HG03175 (cell line): ENCODE results near the gene VILL.

Experiments
- ATAC-seq: cut with Tn5 transposase; IDR thresholded peaks from one replicate; pipeline ENCODE4 v1.9.1; 2021; ENCODE audit warnings: mild to moderate bottlenecking, moderate library complexity; ENCODE audit not compliant: unreplicated experiment

Gene VILL

GRCh38 chr3:38016410-38016809 is 25.8 kb downstream of the VILL start:
- no peak for ATAC-seq

GRCh38 chr3:38016847-38017444 is 26.4 kb downstream of the VILL start:
- no peak for ATAC-seq

GRCh38 chr3:38017445-38018295 is 27.1 kb downstream of the VILL start:
- no peak for ATAC-seq

GRCh38 chr3:38018296-38019266 is 28.0 kb downstream of the VILL start:
- ATAC-seq = no peak

- ATAC-seq = no peak
Observed at GRCh38 chr3:38019658-38020341, 29.2 kb downstream of the VILL start.

- no peak for ATAC-seq
Observed at GRCh38 chr3:38020342-38020726, 29.7 kb downstream of the VILL start.

GRCh38 chr3:38021196-38021595 is 30.6 kb downstream of the VILL start:
- no peak for ATAC-seq

GRCh38 chr3:38022301-38022700 is 31.7 kb downstream of the VILL start:
- no peak for ATAC-seq

- no peak for ATAC-seq
Observed at GRCh38 chr3:38022896-38023709, 32.5 kb downstream of the VILL start.

GRCh38 chr3:38026856-38027255 is 36.3 kb downstream of the VILL start:
- ATAC-seq = no peak

GRCh38 chr3:38027466-38028465 is 37.2 kb downstream of the VILL start:
- ATAC-seq = no peak

- no peak for ATAC-seq
Observed at GRCh38 chr3:38028621-38029361, 38.2 kb downstream of the VILL start.

- ATAC-seq = no peak
Observed at GRCh38 chr3:38029400-38030125, 39.0 kb downstream of the VILL start, which contains the start of gene PLCD1. Gene PLCD1 (minus strand): TSS chr3:38029642. CDS start chr3:38029539, 103 bp downstream.

GRCh38 chr3:38030126-38031021 is 39.8 kb downstream of the VILL start:
- ATAC-seq = no peak

- no peak for ATAC-seq
Observed at GRCh38 chr3:38031022-38031994, 40.7 kb downstream of the VILL start.
